ENCODE results near the gene CLMN. TPM values are rescaled to one million over a fixed set of nuclear protein-coding genes. Genes with fewer than 3 reads are reported as not detected.

The CLMN gene
- total and polyA plus RNA-seq, 2 experiments from 2014 or later = 3.2 to 5.7 TPM

- no peaks in the 10 kb centered on the region for H3K9me2 ChIP-seq (ENCODE audit: insufficient read depth)
These were observed 92.3 kb downstream of the CLMN start for GRCh38 chr14:95227279-95227860.

More at GRCh38 chr14:95227279-95227860, 92.3 kb downstream of the CLMN start:
- Histone ChIP-seq H3K4me3 (no peak overlapping the region), H3K79me2 (replicated peaks; ENCODE audit: insufficient read depth) (no peaks in the 10 kb centered on the region), H2AFZ (no peak overlapping the region), H3K27ac (ENCODE audit: low read depth) (no peak overlapping the region), H3K4me2 (no peak overlapping the region), H3F3A (replicated peaks; ENCODE audit: low read depth) (no peaks in the 10 kb centered on the region), H3K36me3 (ENCODE audit: insufficient read depth) (no peaks in the 10 kb centered on the region), H3K27me3 (ENCODE audit: insufficient read depth) (no peaks in the 10 kb centered on the region), H4K20me1 (replicated peaks; ENCODE audit: insufficient read depth) (no peaks in the 10 kb centered on the region), H3K4me1 (ENCODE audit: insufficient read depth) (0 out of 2 replicates have a peak, but pooled peaks cover under 1% of the 10 kb centered on the region)
- H3K27me3 Mint-ChIP-seq (ENCODE audit: insufficient read depth, low read depth, poor library complexity) = no peaks in the 10 kb centered on the region
- no peak for TF ChIP-seq EZH2 (IDR thresholded peaks at IDR 0.05; ENCODE audit: low read depth, unreplicated experiment)
- TF ChIP-seq JUNB (IDR thresholded peaks at IDR 0.05; ENCODE audit: unreplicated experiment) = no peak
- no peak for TF ChIP-seq CREB1 (CRISPR knock-in tag; IDR thresholded peaks at IDR 0.05; ENCODE audit: low read depth)
- TF ChIP-seq ZNF462 (CRISPR knock-in tag; IDR thresholded peaks at IDR 0.05) = no peak
- TF ChIP-seq STAT1 (IDR thresholded peaks at IDR 0.05; ENCODE audit: unreplicated experiment) = no peak
- no peak overlapping the region for H3K27ac Mint-ChIP-seq
- no peaks in the 10 kb centered on the region for H3K36me3 Mint-ChIP-seq (ENCODE audit: low read depth)
- no peaks in the 10 kb centered on the region for H3K9me3 Mint-ChIP-seq
- H3K4me1 Mint-ChIP-seq = peaks cover 20% of the 10 kb centered on the region
- DNase-seq (ENCODE audit: low spot score) (peak; percentile 17), ATAC-seq (no peak)
- H3K4me3 Mint-ChIP-seq = no peak overlapping the region
